GM19372 (cell line): ENCODE results near the gene ADAMTS12.
"Not testable (repeated sequence)": the region's sequence is repeated elsewhere in the genome, so short reads cannot be mapped to it uniquely, and the experiment has no call there.

Experiments
- ATAC-seq: cut with Tn5 transposase; IDR thresholded peaks from one replicate; pipeline ENCODE4 v1.9.1; 2021; ENCODE audit warnings: mild to moderate bottlenecking, low read depth, moderate library complexity; ENCODE audit not compliant: unreplicated experiment

ADAMTS12 gene

DNA sequence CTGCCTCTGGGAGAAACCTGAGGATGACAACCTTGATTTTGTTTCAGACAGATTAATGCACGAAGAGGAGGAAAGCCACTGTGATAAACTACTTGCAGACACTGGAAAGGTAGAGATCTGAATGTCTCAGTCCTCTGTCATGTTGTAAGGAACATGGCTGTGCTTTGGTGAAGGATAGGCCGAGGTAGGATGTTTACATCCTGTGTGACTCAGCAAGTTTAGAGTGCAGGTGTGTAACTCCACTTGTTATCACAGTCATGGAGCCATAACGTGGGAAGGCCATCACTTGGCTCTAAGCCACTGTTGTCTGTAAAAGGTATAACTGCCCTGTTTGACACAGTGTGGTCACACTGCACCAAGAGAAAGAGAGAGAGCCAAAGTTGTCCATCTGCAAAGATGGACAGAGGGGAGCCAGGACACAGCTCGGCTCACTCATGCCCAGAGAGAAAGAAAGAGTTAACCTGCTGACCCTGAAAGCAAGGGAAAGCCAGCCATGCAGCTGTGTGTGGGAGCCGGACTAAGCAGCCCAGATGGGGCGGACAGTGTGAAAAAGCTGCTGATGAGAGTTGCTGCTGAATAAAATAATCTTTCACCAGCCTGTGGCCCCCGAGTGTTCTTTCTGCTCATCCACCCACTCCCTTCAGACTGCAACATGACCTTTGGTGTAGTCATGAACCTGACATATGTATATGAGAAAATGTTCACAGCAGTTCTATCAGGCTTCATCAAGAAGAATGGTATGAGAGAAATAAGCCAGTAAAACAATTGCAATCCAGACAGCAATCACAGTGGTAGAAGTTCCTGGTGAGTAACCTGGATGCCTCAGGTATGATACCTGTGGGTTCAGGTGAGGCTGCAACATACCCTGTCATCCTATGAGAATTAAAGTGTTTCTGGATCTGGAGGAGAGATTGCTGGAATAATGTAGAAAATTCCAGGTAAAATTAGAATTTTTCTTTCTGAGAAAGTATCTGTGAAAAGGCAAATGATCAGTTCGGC, 335.2 kb downstream of the ADAMTS12 start:
- ATAC-seq: no peak

DNA sequence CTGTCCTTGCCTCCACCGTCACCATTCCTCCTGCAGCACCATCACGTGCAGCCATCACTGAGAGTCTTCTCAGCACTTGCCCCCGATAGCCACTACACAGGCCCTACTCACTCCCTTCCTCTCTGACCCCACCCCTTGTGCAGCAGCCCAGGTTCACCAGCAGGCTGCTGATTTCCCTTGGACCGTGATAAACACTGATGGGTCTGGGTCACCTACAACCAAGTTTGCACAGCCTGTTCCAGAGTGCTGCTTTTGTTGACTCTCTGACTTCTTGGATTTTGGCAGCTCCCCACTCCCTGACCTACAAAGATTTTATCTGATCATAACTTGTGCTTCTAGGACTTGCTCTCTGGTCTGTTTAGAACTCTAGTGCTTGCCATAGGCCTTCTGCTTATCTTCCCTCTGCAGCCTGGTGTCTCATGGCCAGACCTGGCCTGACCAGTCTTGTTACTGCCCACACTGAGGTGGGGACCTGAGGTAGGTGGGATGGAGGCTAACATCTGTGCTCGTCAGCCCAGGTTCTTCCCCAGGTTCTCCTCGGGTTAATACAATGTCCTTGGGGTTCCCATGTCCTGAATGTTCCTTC, 341.7 kb downstream of the ADAMTS12 start:
- no peak for ATAC-seq

DNA sequence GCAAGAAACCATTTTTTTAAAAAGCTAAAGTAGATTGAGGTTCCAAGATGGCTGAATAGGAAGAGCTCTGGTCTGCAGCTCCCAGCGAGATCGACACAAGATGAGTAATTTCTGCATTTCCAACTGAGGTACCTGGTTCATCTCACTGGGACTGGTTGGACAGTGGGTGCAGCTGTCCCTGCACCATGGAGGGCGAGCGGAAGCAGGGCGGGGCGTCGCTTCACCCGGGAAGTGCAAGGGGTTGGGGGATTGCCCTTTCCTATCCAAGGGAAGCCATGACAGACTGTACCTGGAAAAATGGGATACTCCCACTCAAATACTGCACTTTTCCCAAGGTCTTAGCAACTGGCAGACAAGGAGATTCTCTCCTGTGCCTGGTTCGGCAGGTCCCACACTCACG, 352.0 kb downstream of the ADAMTS12 start:
- not testable (repeated sequence) for ATAC-seq

DNA sequence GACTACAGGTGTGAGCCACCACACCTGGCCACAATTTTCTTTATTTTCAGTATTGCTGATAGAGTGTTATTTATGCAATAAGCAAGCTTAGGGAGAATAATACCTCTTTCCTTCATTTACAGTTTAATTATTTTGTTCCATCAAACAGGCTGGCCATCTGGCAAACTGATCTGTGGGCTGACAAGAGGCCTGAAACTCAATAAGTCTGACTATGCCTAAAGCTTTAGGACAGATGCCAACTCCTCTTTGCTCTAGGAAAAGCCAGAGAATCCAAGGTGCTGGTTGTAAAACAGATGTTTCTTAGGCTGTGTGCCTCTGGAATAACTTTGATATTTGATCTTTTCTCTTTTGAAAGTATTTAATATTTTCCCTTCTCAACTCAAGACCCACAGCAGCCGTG, 352.6 kb downstream of the ADAMTS12 start:
- no peak for ATAC-seq

GRCh38 chr5:33538201-33538600, 353.6 kb downstream of the ADAMTS12 start:
- no peak for ATAC-seq

GRCh38 chr5:33537240-33537639, 354.6 kb downstream of the ADAMTS12 start:
- no peak for ATAC-seq

DNA sequence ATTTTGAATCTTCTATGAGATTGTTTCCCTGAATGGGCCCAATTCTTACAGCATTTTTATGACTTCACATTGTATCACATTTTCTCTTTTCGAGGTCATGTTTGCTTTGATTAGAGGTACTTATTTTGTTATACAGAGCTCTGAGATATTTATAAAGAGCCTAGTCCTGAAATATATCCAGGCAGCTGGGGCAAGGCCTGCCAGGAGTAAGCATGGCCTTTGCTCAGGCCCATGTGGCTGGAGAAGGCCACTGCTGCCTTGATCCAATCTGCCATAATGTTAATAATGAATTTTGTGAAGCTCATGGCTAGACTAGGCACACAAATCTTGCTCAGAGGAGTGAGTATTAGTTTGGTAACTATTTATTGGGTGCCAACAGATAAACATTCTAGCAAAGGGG, 355.0 kb downstream of the ADAMTS12 start:
- no peak for ATAC-seq

- ATAC-seq: no peak
These were observed 360.0 kb downstream of the ADAMTS12 start for GRCh38 chr5:33531824-33532223.

DNA sequence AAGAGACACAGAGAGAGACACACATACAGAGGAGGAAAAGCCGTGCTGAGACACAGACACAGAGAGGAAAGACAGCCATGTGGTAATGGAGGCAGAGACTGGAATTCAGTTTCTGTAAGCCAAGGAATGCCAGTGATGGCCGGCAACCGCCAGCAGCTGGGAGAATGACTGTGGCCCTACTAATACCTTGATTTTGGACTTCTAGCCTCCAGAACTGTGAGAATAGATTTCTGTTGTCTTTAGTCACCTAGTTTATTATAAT, 360.8 kb downstream of the ADAMTS12 start:
- ATAC-seq: no peak

DNA sequence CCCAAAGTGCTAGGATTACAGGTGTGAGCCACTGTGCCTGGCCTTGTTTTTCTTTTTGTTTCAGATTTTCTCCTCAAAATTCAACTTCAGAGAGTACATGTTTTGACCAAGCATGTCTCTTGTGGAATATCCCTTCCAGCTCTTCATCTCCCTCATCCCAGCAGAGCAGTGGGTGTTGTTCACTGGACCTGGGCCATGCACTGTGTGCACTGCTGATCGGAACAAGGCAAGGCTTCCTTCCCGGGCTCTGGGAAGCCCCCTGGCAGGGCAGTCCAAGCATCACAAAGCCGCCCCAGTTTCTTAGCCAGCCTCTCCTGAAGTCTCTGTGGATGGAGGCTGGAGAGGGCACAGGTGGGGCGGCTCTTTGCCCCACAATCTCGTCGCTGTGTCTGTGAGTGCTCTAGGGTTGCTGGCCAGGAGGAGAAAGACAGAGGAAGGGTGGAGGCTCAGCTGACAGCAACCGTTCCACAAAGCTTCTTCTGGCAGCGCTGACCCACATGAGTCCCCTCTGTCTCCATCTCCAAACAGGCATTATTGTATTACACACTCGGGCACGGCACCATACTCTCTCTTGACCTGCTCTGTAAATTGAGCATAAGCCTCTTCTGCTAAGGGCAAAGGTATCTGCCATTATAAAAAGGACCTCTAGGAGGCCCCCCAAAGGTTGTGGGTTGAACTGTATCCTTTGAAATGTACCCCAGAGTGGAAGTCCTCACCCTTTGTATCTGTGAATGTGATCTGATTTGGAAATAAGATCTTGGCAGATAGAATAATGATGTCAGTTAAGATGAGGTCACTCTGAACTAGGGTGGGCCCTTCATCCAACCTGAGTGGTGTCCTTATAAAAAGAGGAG, 361.4 kb downstream of the ADAMTS12 start:
- no peak for ATAC-seq

GRCh38 chr5:33527696-33528095, 364.1 kb downstream of the ADAMTS12 start:
- ATAC-seq: no peak

GRCh38 chr5:33526755-33527154, 365.0 kb downstream of the ADAMTS12 start:
- ATAC-seq: no peak

GRCh38 chr5:33524476-33524875, 367.3 kb downstream of the ADAMTS12 start:
- no peak for ATAC-seq

GRCh38 chr5:33523208-33523771, 368.5 kb downstream of the ADAMTS12 start:
- no peak for ATAC-seq

DNA sequence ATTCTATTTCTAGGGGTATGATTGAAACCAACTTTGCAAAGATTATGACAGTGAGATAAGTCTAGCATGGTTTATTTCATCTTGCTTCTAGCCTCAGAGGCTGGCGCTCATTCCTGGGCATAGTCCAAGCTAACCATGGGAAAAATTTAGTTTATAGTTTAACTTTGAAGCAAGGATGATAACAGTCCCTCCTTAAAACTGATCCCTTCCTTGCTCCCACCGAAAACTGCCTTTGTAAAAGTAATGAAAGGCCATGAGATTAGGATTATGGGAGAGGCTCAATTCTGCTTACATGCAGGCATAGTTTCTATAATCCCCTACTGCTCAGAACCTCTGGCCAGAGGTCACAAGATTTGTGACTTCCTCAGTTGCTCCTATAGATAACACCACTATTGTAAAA, 375.4 kb downstream of the ADAMTS12 start:
- ATAC-seq: no peak

- ATAC-seq: not testable (repeated sequence)
These were observed 376.4 kb downstream of the ADAMTS12 start for GRCh38 chr5:33515366-33515765.

- ATAC-seq: no peak
These were observed 378.2 kb downstream of the ADAMTS12 start for GRCh38 chr5:33513462-33514185.

DNA sequence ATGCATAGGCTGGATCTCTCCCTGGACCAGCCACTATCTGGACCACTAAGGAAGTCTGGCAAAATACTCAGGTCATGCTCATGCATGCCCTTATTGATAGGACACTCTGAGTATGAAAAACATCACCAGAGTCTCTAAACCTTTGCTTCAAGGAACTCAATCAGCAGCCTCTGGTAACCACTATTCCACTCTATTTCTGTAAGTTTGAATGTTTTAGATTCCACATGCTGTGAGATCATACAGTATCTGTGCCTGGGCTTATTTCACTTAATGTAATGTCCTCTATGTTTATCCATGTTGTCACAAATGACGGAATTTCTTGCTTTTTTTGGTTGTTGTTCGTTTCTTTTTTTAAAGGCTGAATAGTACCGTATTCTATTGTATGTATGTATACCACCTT, 382.8 kb downstream of the ADAMTS12 start:
- no peak for ATAC-seq

DNA sequence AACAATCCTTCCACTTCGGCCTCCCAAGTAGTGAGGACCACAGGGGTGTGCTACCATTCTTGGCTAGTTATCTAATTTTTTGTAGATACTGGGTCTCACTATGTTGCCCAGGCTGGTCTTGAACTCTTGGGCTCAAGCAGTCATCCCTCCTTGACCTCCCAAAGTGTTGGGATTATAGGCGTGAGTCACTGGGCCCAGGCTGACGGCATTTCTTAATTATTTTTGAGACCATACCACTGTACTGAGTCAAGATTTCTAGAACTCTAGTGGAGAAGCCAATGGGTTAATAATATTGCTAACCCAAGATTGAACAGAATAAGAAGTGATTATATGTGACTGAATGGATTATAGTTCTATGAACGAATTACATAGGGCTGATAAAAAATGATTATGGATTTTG, 384.4 kb downstream of the ADAMTS12 start:
- ATAC-seq: no peak

- ATAC-seq: no peak
These were observed 387.2 kb downstream of the ADAMTS12 start for GRCh38 chr5:33504570-33504969.
